Left lung (tissue), 14 donors: Measurements from ENCODE around the gene PPIA. TPM values are rescaled to one million over a fixed set of nuclear protein-coding genes. Genes with fewer than 3 reads are reported as not detected.

Experiments used
- ATAC-seq: fragments of 200-7000 bp; cut with Tn5 transposase; one replicate; pipeline ENCODE4 v1.9.1; 2020; ENCODE audit warnings: moderate library complexity
- DNase-seq, 4 donors: peaks; one replicate each; pipeline ENCODE4 v3.0.0-alpha.2; 2013 to 2020
- H3K27ac ChIP-seq, 2 donors: fragments of 200-600 bp; sonication (generic) in 1 of 2; one replicate each; pipeline versions ENCODE4 v1.5.0 to v1.8.0; 2020 to 2021
- H3K27me3 ChIP-seq, 2 donors: fragments of 200-600 bp; sonication (generic) in 1 of 2; one replicate each; pipeline versions ENCODE4 v1.5.0 to v1.8.0; 2020 to 2021
- H3K36me3 ChIP-seq, 2 donors: fragments of 200-600 bp; sonication (generic) in 1 of 2; one replicate each; pipeline versions ENCODE4 v1.5.0 to v1.8.0; 2020 to 2021
- H3K4me1 ChIP-seq, 2 donors: fragments of 200-600 bp; one replicate each; pipeline ENCODE4 v1.8.0; 2021
- H3K4me3 ChIP-seq, 2 donors: fragments of 200-600 bp; sonication (generic) in 1 of 2; one replicate each; pipeline versions ENCODE4 v1.5.0 to v1.8.0; 2020 to 2021; ENCODE audit warnings: mild to moderate bottlenecking in 1 of 2
- H3K9me3 ChIP-seq, 2 donors: fragments of 200-600 bp; sonication (generic) in 1 of 2; one replicate each; pipeline versions ENCODE4 v1.5.0 to v1.8.0; 2020 to 2021
- intact Hi-C, 2 donors: fragments of 100-400 bp; cut with DNase I; formaldehyde crosslinking; loops; one replicate each; pipeline versions ENCODE4 v1.11.2 to v1.14.2; 2022
- long read RNA-seq, 12 donors: library from polyadenylated mRNA in 2 of 12; unstranded in 2 of 12; transcript quantifications; one replicate each; pipeline ENCODE4 v2.0.0 and lab custom pipeline, GENCODE V29; 2019 to 2026
- polyA plus RNA-seq, 6 donors: library from polyadenylated mRNA; unstranded; fragments of 120-200 nt; gene quantifications; one replicate each; pipeline ENCODE4 v1.2.1, GENCODE V29; 2013; ENCODE audit not compliant: insufficient read length in 6 of 6
- total RNA-seq, 2 donors: library from RNA; stranded (reverse); fragmentation: NEBNext Ultra II Directional; extraction: Animal tissue kit (Norgen Biotek cat#: 25700); gene quantifications; one replicate each; pipeline ENCODE4 v1.2.1, GENCODE V29; 2021
- TF ChIP-seq, protein P1 (sequence below), 2 donors: fragments of 200-600 bp; sonication (generic) in 1 of 2; IDR thresholded peaks; one replicate each; pipeline versions ENCODE4 v1.5.0 to v1.8.0; 2021; ENCODE audit warnings: antibody characterized with exemption in 2 of 2
- donor health status: DM: no; HTN: yes; CAD: no.
- donor health status: DM: no; HTN: no; CAD: no.

The PPIA gene
- total RNA-seq (1,000 to 10,000 TPM; 1,404 to 1,630 TPM), polyA plus RNA-seq (1,000 to 10,000 TPM; 1,038 to 1,157 (median 1,080) TPM)
- long read RNA-seq, donor 1, transcript PPIA-208 (6 exons, 907 nt) = minor isoform, 11 of 2,304 reads
- long read RNA-seq, donor 1, transcript PPIA-204 (5 exons, 2,238 nt) = major isoform, 1,502 of 2,304 reads
- long read RNA-seq, donor 1, transcript PPIA-203 (4 exons, 544 nt) = minor isoform, 21 of 2,304 reads
- long read RNA-seq, donor 1, transcript PPIA-201 (6 exons, 818 nt) = minor isoform, 27 of 2,304 reads
- long read RNA-seq, donor 1, partial matches to known transcripts = 634 of 2,304 reads
- long read RNA-seq, donor 1, other reads (novel, unspliced or antisense) = 104 of 2,304 reads
- long read RNA-seq, donor 2, transcript PPIA-203 (4 exons, 544 nt) = minor isoform, 23 of 1,949 reads
- long read RNA-seq, donor 2, transcript PPIA-201 (6 exons, 818 nt) = minor isoform, 11 of 1,949 reads
- long read RNA-seq, donor 2, transcript PPIA-204 (5 exons, 2,238 nt) = major isoform, 1,119 of 1,949 reads
- long read RNA-seq, donor 2, partial matches to known transcripts = 751 of 1,949 reads
- long read RNA-seq, donor 2, other reads (novel, unspliced or antisense) = 38 of 1,949 reads
- long read RNA-seq, donor 3, transcript PPIA-203 (4 exons, 544 nt) = minor isoform, 7 of 1,529 reads
- long read RNA-seq, donor 3, transcript PPIA-204 (5 exons, 2,238 nt) = major isoform, 1,373 of 1,529 reads
- long read RNA-seq, donor 3, transcript PPIA-201 (6 exons, 818 nt) = minor isoform, 15 of 1,529 reads
- long read RNA-seq, donor 3, transcript PPIA-208 (6 exons, 907 nt) = minor isoform, 9 of 1,529 reads
- long read RNA-seq, donor 3, partial matches to known transcripts = 66 of 1,529 reads
- long read RNA-seq, donor 3, other reads (novel, unspliced or antisense) = 53 of 1,529 reads
- long read RNA-seq, donor 4, transcript PPIA-201 (6 exons, 818 nt) = minor isoform, 10 of 1,398 reads
- long read RNA-seq, donor 4, transcript PPIA-208 (6 exons, 907 nt) = minor isoform, 11 of 1,398 reads
- long read RNA-seq, donor 4, transcript PPIA-204 (5 exons, 2,238 nt) = major isoform, 1,328 of 1,398 reads
- long read RNA-seq, donor 4, partial matches to known transcripts = 34 of 1,398 reads
- long read RNA-seq, donor 4, other reads (novel, unspliced or antisense) = 15 of 1,398 reads
- long read RNA-seq, donor 5, transcript PPIA-201 (6 exons, 818 nt) = minor isoform, 15 of 1,323 reads
- long read RNA-seq, donor 5, transcript PPIA-203 (4 exons, 544 nt) = minor isoform, 18 of 1,323 reads
- long read RNA-seq, donor 5, transcript PPIA-208 (6 exons, 907 nt) = minor isoform, 7 of 1,323 reads
- long read RNA-seq, donor 5, transcript PPIA-204 (5 exons, 2,238 nt) = major isoform, 1,083 of 1,323 reads
- long read RNA-seq, donor 5, partial matches to known transcripts = 164 of 1,323 reads
- long read RNA-seq, donor 5, other reads (novel, unspliced or antisense) = 32 of 1,323 reads
- long read RNA-seq, donor 6, transcript PPIA-204 (5 exons, 2,238 nt) = major isoform, 1,420 of 1,593 reads
- long read RNA-seq, donor 6, transcript PPIA-203 (4 exons, 544 nt) = minor isoform, 13 of 1,593 reads
- long read RNA-seq, donor 6, transcript PPIA-208 (6 exons, 907 nt) = minor isoform, 8 of 1,593 reads
- long read RNA-seq, donor 6, transcript PPIA-201 (6 exons, 818 nt) = minor isoform, 22 of 1,593 reads
- long read RNA-seq, donor 6, partial matches to known transcripts = 83 of 1,593 reads
- long read RNA-seq, donor 6, other reads (novel, unspliced or antisense) = 40 of 1,593 reads
- long read RNA-seq, donor 7, transcript PPIA-208 (6 exons, 907 nt) = minor isoform, 6 of 673 reads
- long read RNA-seq, donor 7, transcript PPIA-203 (4 exons, 544 nt) = minor isoform, 12 of 673 reads
- long read RNA-seq, donor 7, transcript PPIA-201 (6 exons, 818 nt) = minor isoform, 5 of 673 reads
- long read RNA-seq, donor 7, transcript PPIA-204 (5 exons, 2,238 nt) = major isoform, 614 of 673 reads
- long read RNA-seq, donor 7, partial matches to known transcripts = 26 of 673 reads
- long read RNA-seq, donor 7, other reads (novel, unspliced or antisense) = 9 of 673 reads
- long read RNA-seq, donor 8, transcript PPIA-203 (4 exons, 544 nt) = minor isoform, 6 of 754 reads
- long read RNA-seq, donor 8, transcript PPIA-204 (5 exons, 2,238 nt) = major isoform, 681 of 754 reads
- long read RNA-seq, donor 8, transcript PPIA-201 (6 exons, 818 nt) = minor isoform, 5 of 754 reads
- long read RNA-seq, donor 8, transcript PPIA-208 (6 exons, 907 nt) = minor isoform, 5 of 754 reads
- long read RNA-seq, donor 8, partial matches to known transcripts = 28 of 754 reads
- long read RNA-seq, donor 8, other reads (novel, unspliced or antisense) = 27 of 754 reads
- long read RNA-seq, donor 9, transcript PPIA-204 (5 exons, 2,238 nt) = major isoform, 6 of 6 reads
- long read RNA-seq, donor 9, partial matches to known transcripts = 0 of 6 reads
- long read RNA-seq, donor 9, other reads (novel, unspliced or antisense) = 0 of 6 reads
- long read RNA-seq, donor 10, transcript PPIA-204 (5 exons, 2,238 nt) = major isoform, 1,355 of 1,398 reads
- long read RNA-seq, donor 10, transcript PPIA-208 (6 exons, 907 nt) = minor isoform, 19 of 1,398 reads
- long read RNA-seq, donor 10, transcript PPIA-201 (6 exons, 818 nt) = minor isoform, 14 of 1,398 reads
- long read RNA-seq, donor 10, partial matches to known transcripts = 1 of 1,398 reads
- long read RNA-seq, donor 10, other reads (novel, unspliced or antisense) = 8 of 1,398 reads
- long read RNA-seq, donor 11, transcript PPIA-201 (6 exons, 818 nt) = minor isoform, 10 of 1,651 reads
- long read RNA-seq, donor 11, transcript PPIA-203 (4 exons, 544 nt) = minor isoform, 14 of 1,651 reads
- long read RNA-seq, donor 11, transcript PPIA-204 (5 exons, 2,238 nt) = major isoform, 1,299 of 1,651 reads
- long read RNA-seq, donor 11, transcript PPIA-207 (3 exons, 570 nt) = minor isoform, 5 of 1,651 reads
- long read RNA-seq, donor 11, partial matches to known transcripts = 280 of 1,651 reads
- long read RNA-seq, donor 11, other reads (novel, unspliced or antisense) = 39 of 1,651 reads
- long read RNA-seq, donor 12, transcript PPIA-203 (4 exons, 544 nt) = minor isoform, 6 of 822 reads
- long read RNA-seq, donor 12, transcript PPIA-204 (5 exons, 2,238 nt) = major isoform, 753 of 822 reads
- long read RNA-seq, donor 12, transcript PPIA-201 (6 exons, 818 nt) = minor isoform, 12 of 822 reads
- long read RNA-seq, donor 12, partial matches to known transcripts = 35 of 822 reads
- long read RNA-seq, donor 12, other reads (novel, unspliced or antisense) = 11 of 822 reads

DNA sequence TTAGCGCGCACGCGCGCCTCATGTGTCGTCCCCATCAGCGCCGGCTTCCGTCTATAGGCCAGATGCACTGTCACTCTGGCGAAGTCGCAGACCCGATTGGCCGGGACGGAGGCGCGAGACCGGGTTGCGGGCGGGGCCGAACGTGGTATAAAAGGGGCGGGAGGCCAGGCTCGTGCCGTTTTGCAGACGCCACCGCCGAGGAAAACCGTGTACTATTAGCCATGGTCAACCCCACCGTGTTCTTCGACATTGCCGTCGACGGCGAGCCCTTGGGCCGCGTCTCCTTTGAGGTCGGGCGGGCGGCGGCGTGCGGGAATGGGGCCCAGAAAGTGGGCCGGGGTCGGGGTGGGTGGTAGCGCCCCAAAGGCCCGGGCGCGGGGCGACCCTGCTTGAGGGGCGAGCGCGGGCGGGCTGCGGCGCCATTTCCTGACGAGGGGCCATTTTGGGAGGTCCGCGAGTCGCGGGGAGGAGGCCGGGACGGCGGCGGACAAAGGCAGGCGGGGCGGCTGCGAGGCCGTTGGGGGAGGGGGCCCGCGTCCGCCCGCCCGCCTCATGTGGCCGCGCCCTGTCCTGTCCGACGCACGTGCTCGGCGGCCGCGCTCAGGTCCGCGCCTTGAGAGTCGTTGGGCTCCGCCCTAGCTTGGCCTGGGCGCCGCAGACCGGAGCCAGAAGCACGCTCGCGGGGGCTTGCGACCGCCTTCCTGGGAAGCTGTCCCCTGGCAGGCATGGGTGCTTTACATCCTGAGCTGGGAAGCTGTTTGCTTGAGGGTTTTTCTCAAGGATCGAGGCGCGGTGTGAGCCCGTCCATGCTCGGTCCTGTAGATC, at the start of gene PPIA:
Gene PPIA, plus strand, starts transcription at position 178 of the 825 bp plus-strand sequence. Its CDS starts 44 bp downstream, at position 222.
- no peaks in the 10 kb centered on the region for H3K27me3 ChIP-seq
- H3K27ac ChIP-seq = peak within 1 kb of the TSS; percentile 97 to 99
- peak within 1 kb of the TSS; percentile 91 to 95 for H3K4me3 ChIP-seq
- H3K36me3 ChIP-seq = peaks cover 0 to 31% of the 10 kb centered on the region in 2 donors
- H3K9me3 ChIP-seq = no peaks in the 10 kb centered on the region
- intact Hi-C loops = no loop called here
- peak; percentile 93 for ATAC-seq
- peaks cover 17 to 33% of the 10 kb centered on the region in 2 donors for H3K4me1 ChIP-seq
- TF ChIP-seq, protein P1, sequence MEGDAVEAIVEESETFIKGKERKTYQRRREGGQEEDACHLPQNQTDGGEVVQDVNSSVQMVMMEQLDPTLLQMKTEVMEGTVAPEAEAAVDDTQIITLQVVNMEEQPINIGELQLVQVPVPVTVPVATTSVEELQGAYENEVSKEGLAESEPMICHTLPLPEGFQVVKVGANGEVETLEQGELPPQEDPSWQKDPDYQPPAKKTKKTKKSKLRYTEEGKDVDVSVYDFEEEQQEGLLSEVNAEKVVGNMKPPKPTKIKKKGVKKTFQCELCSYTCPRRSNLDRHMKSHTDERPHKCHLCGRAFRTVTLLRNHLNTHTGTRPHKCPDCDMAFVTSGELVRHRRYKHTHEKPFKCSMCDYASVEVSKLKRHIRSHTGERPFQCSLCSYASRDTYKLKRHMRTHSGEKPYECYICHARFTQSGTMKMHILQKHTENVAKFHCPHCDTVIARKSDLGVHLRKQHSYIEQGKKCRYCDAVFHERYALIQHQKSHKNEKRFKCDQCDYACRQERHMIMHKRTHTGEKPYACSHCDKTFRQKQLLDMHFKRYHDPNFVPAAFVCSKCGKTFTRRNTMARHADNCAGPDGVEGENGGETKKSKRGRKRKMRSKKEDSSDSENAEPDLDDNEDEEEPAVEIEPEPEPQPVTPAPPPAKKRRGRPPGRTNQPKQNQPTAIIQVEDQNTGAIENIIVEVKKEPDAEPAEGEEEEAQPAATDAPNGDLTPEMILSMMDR (IDR thresholded peaks at IDR 0.05) = no peak
- DNase-seq = peak; percentile 97 to 99 (median 98)

DNA sequence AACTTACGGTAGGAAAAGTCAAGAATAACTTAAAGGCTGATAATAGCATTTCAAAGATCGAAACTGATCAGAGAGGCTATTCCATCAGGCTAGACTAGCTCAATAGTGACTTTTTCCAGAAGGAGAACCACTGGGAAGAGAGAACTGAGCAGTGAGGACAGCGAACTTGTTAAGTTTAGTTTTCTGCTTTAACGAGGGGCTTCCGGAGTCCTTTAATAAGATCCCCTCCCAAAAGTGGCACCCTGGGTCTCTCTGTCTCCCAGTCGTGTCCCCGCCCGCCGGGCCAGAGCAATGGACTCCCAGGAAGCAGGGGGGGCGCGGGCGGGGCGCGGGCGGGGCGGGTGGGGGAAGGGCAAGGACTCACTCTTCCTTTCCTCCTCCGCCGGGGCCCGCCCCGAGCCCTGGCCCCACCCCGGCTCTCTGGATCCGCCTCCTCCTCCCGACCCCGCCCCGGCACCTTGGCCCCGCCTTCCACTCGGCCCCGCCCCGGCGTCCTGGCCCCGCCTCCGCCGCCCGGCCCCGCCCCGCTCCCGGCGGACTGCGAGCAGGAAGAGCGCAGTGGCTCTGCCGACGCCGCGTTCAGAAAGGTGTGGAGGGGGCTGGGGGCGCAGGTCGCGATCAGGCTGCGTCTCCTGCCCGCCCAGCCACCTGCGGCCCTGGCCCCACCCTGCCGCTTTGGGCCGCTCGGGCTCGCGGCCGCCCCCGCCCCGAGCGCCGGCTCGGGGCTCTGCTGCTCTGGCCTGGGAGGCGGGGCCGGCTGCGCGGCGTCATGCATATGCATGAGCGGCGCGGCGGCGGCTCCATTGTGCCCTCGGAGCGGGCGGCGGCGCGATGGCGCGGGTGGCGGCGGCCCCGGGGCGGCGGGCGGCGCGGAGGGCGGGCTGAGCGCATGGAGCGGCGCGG, 48.2 kb upstream of the PPIA start, which contains the start of gene ZMIZ2:
Gene ZMIZ2, plus strand, starts transcription at position 803 of the 903 bp plus-strand sequence. CDS start 7,403 bp downstream, outside the sequence.
- peaks cover 25 to 39% of the 10 kb centered on the region in 2 donors for H3K4me1 ChIP-seq
- H3K4me3 ChIP-seq = peak within 1 kb of the TSS; percentile 89 to 90
- peak; percentile 98 for ATAC-seq
- H3K36me3 ChIP-seq = no peaks in the 10 kb centered on the region
- peak; percentile 89 to 99 (median 94) for DNase-seq
- TF ChIP-seq, protein P1 (IDR thresholded peaks at IDR 0.05) = no peak
- H3K9me3 ChIP-seq = no peaks in the 10 kb centered on the region
- peak within 1 kb of the TSS; percentile 95 for H3K27ac ChIP-seq
- no peaks in the 10 kb centered on the region for H3K27me3 ChIP-seq
- intact Hi-C loops = no loop called here
